HEK293 (cell line): ENCODE results near the gene ETV3.

Experiments used
- CTCF ChIA-PET: fragments of 350-600 bp; formaldehyde crosslinking; extraction: SDS; loops from one replicate; lab custom pipeline; 2021; ENCODE audit warnings: antibody characterized with exemption; lab: Yijun Ruan, JAX
- POLR2A ChIA-PET: fragments of 300-600 bp; formaldehyde crosslinking; extraction: SDS; loops from one replicate; lab custom pipeline; 2020; ENCODE audit warnings: antibody characterized with exemption, inconsistent platforms; lab: Yijun Ruan, JAX
- H3K27ac ChIP-seq: fragments of 200-500 bp; sonication (Bioruptor generic); 2 replicates; pipeline ENCODE4 v1.5.1; 2014; ENCODE audit warnings: low read depth, low read length, control low read depth, inconsistent platforms; ENCODE audit errors: extremely low read depth
- H3K36me3 ChIP-seq, 2 experiments: fragments of 200-500 bp in 1 of 2; sonication (Bioruptor generic) in 1 of 2; 1 replicate in 1 of 2; 2 replicates in 1 of 2; pipeline ENCODE4 v1.5.1; 2014 to 2017; ENCODE audit warnings: inconsistent platforms in 2 of 2, low read length in 2 of 2; ENCODE audit not compliant: control insufficient read depth in 2 of 2, insufficient read depth in 1 of 2
- H3K4me1 ChIP-seq: fragments of 200-500 bp; sonication (Bioruptor generic); 2 replicates; pipeline ENCODE4 v1.5.1; 2014; ENCODE audit warnings: mild to moderate bottlenecking, low read length, inconsistent platforms; ENCODE audit not compliant: control insufficient read depth, insufficient read depth
- H3K4me3 ChIP-seq: 2 replicates; pipeline ENCODE4 v1.5.1; 2011; ENCODE audit warnings: low read depth, mild to moderate bottlenecking, control low read depth, low read length, moderate library complexity
- H3K9me3 ChIP-seq: fragments of 200-500 bp; sonication (Bioruptor generic); 2 replicates; pipeline ENCODE4 v1.5.1; 2014; ENCODE audit warnings: low read depth, low read length, inconsistent platforms; ENCODE audit not compliant: control insufficient read depth, insufficient read depth
- ELK4 ChIP-seq: IDR thresholded peaks from 2 replicates; pipeline ENCODE4 v1.6.1; 2011; ENCODE audit warnings: mild to moderate bottlenecking, low read depth, low read length, borderline replicate concordance
- KLF16 ChIP-seq: fragments of 450-650 bp; formaldehyde crosslinking; IDR thresholded peaks from 2 replicates; pipeline ENCODE4 v1.5.1; 2017; ENCODE audit warnings: missing biosample characterization, missing genetic modification characterization
- MEIS1 ChIP-seq: sonication (generic); formaldehyde crosslinking; IDR thresholded peaks from 2 replicates; pipeline ENCODE4 v1.8.1; 2022; ENCODE audit warnings: missing genetic modification reagents, mild to moderate bottlenecking, borderline replicate concordance
- OSR2 ChIP-seq: fragments of 450-650 bp; formaldehyde crosslinking; IDR thresholded peaks from 2 replicates; pipeline ENCODE4 v1.5.1; 2016; ENCODE audit warnings: missing biosample characterization, missing genetic modification characterization
- ZBTB7A ChIP-seq: fragments of 450-650 bp; formaldehyde crosslinking; IDR thresholded peaks from 2 replicates; pipeline ENCODE4 v1.5.1; 2016; ENCODE audit warnings: low read depth, missing biosample characterization, missing genetic modification characterization
- ZNF146 ChIP-seq: fragments of 450-650 bp; formaldehyde crosslinking; IDR thresholded peaks from 2 replicates; pipeline ENCODE4 v1.5.1; 2016; ENCODE audit warnings: missing biosample characterization, missing genetic modification characterization
- ZNF335 ChIP-seq: fragments of 450-650 bp; formaldehyde crosslinking; conservative IDR thresholded peaks from 2 replicates; pipeline ENCODE4 v1.5.1; 2016; ENCODE audit warnings: missing biosample characterization, missing genetic modification characterization
- ZNF416 ChIP-seq: fragments of 450-650 bp; formaldehyde crosslinking; IDR thresholded peaks from 2 replicates; pipeline ENCODE4 v1.5.1; 2016; ENCODE audit warnings: missing biosample characterization, missing genetic modification characterization
- ZNF423 ChIP-seq: fragments of 450-650 bp; formaldehyde crosslinking; IDR thresholded peaks from 2 replicates; pipeline ENCODE4 v1.5.1; 2016; ENCODE audit warnings: missing biosample characterization, missing genetic modification characterization
- ZNF510 ChIP-seq: fragments of 450-650 bp; formaldehyde crosslinking; IDR thresholded peaks from 2 replicates; pipeline ENCODE4 v1.5.1; 2018; ENCODE audit warnings: mild to moderate bottlenecking, missing genetic modification characterization, missing biosample characterization; ENCODE audit not compliant: insufficient replicate concordance
- ZNF548 ChIP-seq: fragments of 450-650 bp; formaldehyde crosslinking; IDR thresholded peaks from 2 replicates; pipeline ENCODE4 v1.5.1; 2016; ENCODE audit warnings: missing biosample characterization, missing genetic modification characterization
- ZNF561 ChIP-seq: fragments of 450-650 bp; IDR thresholded peaks from 2 replicates; pipeline ENCODE4 v1.5.1; 2018; ENCODE audit warnings: missing biosample characterization, missing genetic modification characterization, borderline replicate concordance
- ZNF701 ChIP-seq: fragments of 450-650 bp; formaldehyde crosslinking; IDR thresholded peaks from 2 replicates; pipeline ENCODE4 v1.5.1; 2016; ENCODE audit warnings: missing biosample characterization, missing genetic modification characterization
- TF ChIP-seq, protein P1 (sequence below): fragments of 450-650 bp; formaldehyde crosslinking; IDR thresholded peaks from 2 replicates; pipeline ENCODE4 v1.5.1; 2016; ENCODE audit warnings: missing biosample characterization, missing genetic modification characterization
- TF ChIP-seq, protein P2 (sequence below): fragments of 450-650 bp; formaldehyde crosslinking; IDR thresholded peaks from 2 replicates; pipeline ENCODE4 v1.5.1; 2017; ENCODE audit warnings: missing biosample characterization, missing genetic modification characterization

ETV3 gene

DNA sequence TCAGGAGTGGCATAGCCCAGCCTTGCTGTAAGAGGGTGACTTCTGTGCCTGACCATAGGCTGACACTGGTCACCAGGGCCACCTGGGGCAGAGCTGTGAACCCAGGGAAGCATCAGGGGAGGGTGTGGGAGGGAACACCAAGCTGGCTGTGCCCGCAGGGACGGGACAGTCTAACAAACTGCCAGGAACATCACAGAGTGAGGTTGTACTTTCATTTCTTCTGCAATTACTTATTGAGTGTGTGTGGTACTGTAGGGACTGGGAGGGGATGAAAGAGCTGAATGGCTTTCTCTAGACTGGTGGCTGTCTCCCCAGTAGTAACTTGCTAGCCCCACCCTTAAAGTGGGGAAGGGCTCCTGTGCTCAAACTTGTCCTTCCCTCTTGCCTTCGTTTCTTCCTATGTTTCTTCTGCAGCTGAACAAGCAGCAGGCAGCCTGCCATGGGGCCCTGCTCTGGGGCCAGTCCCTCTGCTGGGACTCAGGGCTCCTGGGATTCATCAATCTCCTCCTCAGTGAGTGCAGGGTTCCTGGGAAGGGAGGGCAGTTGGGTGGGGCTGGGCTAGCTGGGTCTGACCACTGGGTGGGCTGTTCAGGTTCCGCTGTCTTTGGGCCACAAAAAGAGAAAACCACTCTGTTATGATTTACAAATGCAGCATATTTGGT, 39.7 kb upstream of the ETV3 start:
- Histone ChIP-seq H3K4me3 (no peak overlapping the region), H3K9me3 (no peaks in the 10 kb centered on the region), H3K27ac (no peak overlapping the region), H3K36me3 (no peaks in the 10 kb centered on the region), H3K4me1 (no peaks in the 10 kb centered on the region)
- ChIA-PET CTCF (interaction anchor here (0.6 to 1.7 kb wide), 5 partner anchors 15 to 1012 kb away, joined by 3 to 8 read pairs (median 4); no protein-coding TSS in a partner anchor), POLR2A (no interaction called here)
- TF ChIP-seq ZNF335 = 0 out of 2 replicates have a peak, but pooled peaks have one; percentile 26
- TF ChIP-seq ZNF146 (tag by site-specific recombination) = no peak

- ChIA-PET POLR2A (no interaction called here), CTCF (interaction anchor here (0.6 to 1.7 kb wide), 7 partner anchors 14 to 452 kb away, joined by 3 to 8 read pairs (median 4); no protein-coding TSS in a partner anchor)
- Histone ChIP-seq H3K4me1 (no peaks in the 10 kb centered on the region), H3K27ac (no peak overlapping the region), H3K36me3 (no peaks in the 10 kb centered on the region), H3K4me3 (no peak overlapping the region), H3K9me3 (no peaks in the 10 kb centered on the region)
- TF ChIP-seq ZBTB7A (tag by site-specific recombination) (no peak), ZNF561 (no peak), ZNF701 (tag by site-specific recombination) (no peak), KLF16 (tag by site-specific recombination) (no peak), ZNF416 (no peak), MEIS1 (CRISPR knock-in tag) (no peak)
- TF ChIP-seq, protein P1, sequence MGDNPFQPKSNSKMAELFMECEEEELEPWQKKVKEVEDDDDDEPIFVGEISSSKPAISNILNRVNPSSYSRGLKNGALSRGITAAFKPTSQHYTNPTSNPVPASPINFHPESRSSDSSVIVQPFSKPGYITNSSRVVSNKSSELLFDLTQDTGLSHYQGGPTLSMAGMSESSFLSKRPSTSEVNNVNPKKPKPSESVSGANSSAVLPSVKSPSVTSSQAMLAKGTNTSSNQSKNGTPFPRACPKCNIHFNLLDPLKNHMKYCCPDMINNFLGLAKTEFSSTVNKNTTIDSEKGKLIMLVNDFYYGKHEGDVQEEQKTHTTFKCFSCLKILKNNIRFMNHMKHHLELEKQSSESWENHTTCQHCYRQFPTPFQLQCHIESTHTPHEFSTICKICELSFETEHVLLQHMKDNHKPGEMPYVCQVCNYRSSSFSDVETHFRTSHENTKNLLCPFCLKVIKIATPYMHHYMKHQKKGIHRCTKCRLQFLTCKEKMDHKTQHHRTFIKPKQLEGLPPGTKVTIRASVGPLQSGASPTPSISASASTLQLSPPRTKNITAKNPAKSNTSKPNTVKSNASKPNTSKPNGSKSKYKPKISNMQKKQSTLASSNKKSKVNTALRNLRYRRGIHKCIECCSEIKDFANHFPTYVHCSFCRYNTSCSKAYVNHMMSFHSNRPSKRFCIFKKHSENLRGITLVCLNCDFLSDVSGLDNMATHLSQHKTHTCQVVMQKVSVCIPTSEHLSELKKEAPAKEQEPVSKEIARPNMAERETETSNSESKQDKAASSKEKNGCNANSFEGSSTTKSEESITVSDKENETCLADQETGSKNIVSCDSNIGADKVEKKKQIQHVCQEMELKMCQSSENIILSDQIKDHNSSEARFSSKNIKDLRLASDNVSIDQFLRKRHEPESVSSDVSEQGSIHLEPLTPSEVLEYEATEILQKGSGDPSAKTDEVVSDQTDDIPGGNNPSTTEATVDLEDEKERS (tag by site-specific recombination) = no peak
- TF ChIP-seq, protein P2, sequence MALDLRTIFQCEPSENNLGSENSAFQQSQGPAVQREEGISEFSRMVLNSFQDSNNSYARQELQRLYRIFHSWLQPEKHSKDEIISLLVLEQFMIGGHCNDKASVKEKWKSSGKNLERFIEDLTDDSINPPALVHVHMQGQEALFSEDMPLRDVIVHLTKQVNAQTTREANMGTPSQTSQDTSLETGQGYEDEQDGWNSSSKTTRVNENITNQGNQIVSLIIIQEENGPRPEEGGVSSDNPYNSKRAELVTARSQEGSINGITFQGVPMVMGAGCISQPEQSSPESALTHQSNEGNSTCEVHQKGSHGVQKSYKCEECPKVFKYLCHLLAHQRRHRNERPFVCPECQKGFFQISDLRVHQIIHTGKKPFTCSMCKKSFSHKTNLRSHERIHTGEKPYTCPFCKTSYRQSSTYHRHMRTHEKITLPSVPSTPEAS = no peak
These were observed 38.5 kb upstream of the ETV3 start for GRCh38 chr1:157176591-157177121.

- TF ChIP-seq ELK4 = no peak
- TF ChIP-seq OSR2 (tag by site-specific recombination) = no peak
- no peak for TF ChIP-seq ZNF510 (tag by site-specific recombination)
- TF ChIP-seq ZNF423 (tag by site-specific recombination) = no peak
- no peak for TF ChIP-seq ZNF548 (tag by site-specific recombination)
- TF ChIP-seq, all 188 proteins: peak for 0
- Histone ChIP-seq H3K36me3 (no peaks in the 10 kb centered on the region), H3K27ac (no peak overlapping the region), H3K9me3 (no peaks in the 10 kb centered on the region), H3K4me3 (no peak overlapping the region), H3K4me1 (no peaks in the 10 kb centered on the region)
- ChIA-PET POLR2A (no interaction called here), CTCF (interaction anchor here (0.6 to 2.0 kb wide), 8 partner anchors 18 to 453 kb away, joined by 3 to 9 read pairs (median 4); no protein-coding TSS in a partner anchor)
These were observed 37.8 kb upstream of the ETV3 start for GRCh38 chr1:157176016-157176415.
